Measurements from ENCODE around the gene ZBTB8A.
"Not testable (repeated sequence)": the region's sequence is repeated elsewhere in the genome, so short reads cannot be mapped to it uniquely, and the experiment has no call there.

The ZBTB8A gene

GRCh38 chr1:32536764-32537163 is 2.5 kb upstream of the ZBTB8A start:
- no peak for DNase-seq (ENCODE audit: low spot score)

GRCh38 chr1:32539584-32540571 is 651 bp downstream of the ZBTB8A start:
- DNase-seq (ENCODE audit: low spot score) = peak; percentile 42

GRCh38 chr1:32540605-32541004 is 1.4 kb downstream of the ZBTB8A start:
- no peak for DNase-seq (ENCODE audit: low spot score)

GRCh38 chr1:32541064-32541566 is 1.9 kb downstream of the ZBTB8A start:
- DNase-seq (ENCODE audit: low spot score) = no peak

- no peak for DNase-seq (ENCODE audit: low spot score)
Measured at GRCh38 chr1:32546611-32547010, 7.4 kb downstream of the ZBTB8A start.

- DNase-seq (ENCODE audit: low spot score) = no peak
Measured at GRCh38 chr1:32549616-32550015, 10.4 kb downstream of the ZBTB8A start.

- no peak for DNase-seq (ENCODE audit: low spot score)
Measured at GRCh38 chr1:32554288-32554687, 15.1 kb downstream of the ZBTB8A start.

- DNase-seq (ENCODE audit: low spot score) = not testable (repeated sequence)
Measured at GRCh38 chr1:32557035-32557434, 17.8 kb downstream of the ZBTB8A start.

- DNase-seq (ENCODE audit: low spot score) = no peak
Measured at GRCh38 chr1:32557812-32558211, 18.6 kb downstream of the ZBTB8A start.

GRCh38 chr1:32568929-32569328 is 29.7 kb downstream of the ZBTB8A start:
- no peak for DNase-seq (ENCODE audit: low spot score)

- DNase-seq (ENCODE audit: low spot score) = no peak
Measured at GRCh38 chr1:32580348-32581017, 41.3 kb downstream of the ZBTB8A start.

GRCh38 chr1:32592943-32593342 is 53.7 kb downstream of the ZBTB8A start:
- DNase-seq (ENCODE audit: low spot score) = no peak

GRCh38 chr1:32600034-32600433 is 60.8 kb downstream of the ZBTB8A start:
- DNase-seq (ENCODE audit: low spot score) = no peak

- DNase-seq (ENCODE audit: low spot score) = no peak
Measured at GRCh38 chr1:32605711-32606424, 66.6 kb downstream of the ZBTB8A start.

- DNase-seq (ENCODE audit: low spot score) = no peak
Measured at GRCh38 chr1:32606565-32607371, 67.5 kb downstream of the ZBTB8A start.

GRCh38 chr1:32609180-32609579 is 70.0 kb downstream of the ZBTB8A start:
- no peak for DNase-seq (ENCODE audit: low spot score)

- no peak for DNase-seq (ENCODE audit: low spot score)
Measured at GRCh38 chr1:32611859-32612188, 72.6 kb downstream of the ZBTB8A start.

GRCh38 chr1:32612189-32612881 is 73.1 kb downstream of the ZBTB8A start:
- peak; percentile 84 for DNase-seq (ENCODE audit: low spot score)

- DNase-seq (ENCODE audit: low spot score) = no peak
Measured at GRCh38 chr1:32613472-32613871, 74.2 kb downstream of the ZBTB8A start.

- DNase-seq (ENCODE audit: low spot score) = no peak
Measured at GRCh38 chr1:32618673-32619221, 79.5 kb downstream of the ZBTB8A start.
